Cerebellar cortex (tissue), 1 donor: ENCODE data around the gene GPR21.

ENCODE experiments used
- DNase-seq: peaks from one replicate; pipeline ENCODE4 v3.0.0-alpha.2; 2015; ENCODE audit warnings: low spot score

GPR21 gene

DNA sequence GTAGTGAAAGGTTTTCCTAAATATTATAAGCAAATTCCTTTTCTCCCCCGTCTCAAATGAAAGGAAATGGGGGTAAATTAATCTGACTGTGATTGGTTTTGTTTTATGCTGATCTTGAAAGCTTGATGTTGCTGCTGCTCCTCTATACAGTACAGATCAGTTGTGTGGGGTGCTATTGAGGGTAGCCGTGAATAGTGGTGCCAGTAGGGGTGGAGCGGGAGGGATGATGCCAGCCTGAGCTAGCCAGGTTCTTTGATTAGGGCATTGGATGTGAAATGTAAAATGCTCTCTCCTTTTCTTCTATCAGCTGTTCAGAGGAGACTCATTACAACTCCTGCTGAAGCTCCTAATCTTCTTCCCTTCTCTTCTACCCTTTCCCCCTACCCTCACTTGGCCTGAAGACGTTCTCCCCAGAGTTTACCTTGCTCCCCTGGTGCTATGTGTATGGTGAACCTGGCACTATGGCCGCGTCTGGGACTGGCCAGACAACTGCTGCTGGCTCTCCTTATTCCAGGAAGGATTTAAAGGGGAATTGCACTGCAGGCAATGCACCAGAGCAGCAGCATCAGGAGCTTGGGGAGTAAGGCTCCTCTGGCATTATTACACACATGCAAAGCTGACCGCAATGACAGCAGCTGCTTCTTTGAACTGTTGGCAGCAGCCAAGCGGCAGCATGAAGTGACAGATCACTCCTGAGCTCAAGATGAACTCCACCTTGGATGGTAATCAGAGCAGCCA is 566 bp downstream of the GPR21 start:
- DNase-seq: peak; percentile 62

DNA sequence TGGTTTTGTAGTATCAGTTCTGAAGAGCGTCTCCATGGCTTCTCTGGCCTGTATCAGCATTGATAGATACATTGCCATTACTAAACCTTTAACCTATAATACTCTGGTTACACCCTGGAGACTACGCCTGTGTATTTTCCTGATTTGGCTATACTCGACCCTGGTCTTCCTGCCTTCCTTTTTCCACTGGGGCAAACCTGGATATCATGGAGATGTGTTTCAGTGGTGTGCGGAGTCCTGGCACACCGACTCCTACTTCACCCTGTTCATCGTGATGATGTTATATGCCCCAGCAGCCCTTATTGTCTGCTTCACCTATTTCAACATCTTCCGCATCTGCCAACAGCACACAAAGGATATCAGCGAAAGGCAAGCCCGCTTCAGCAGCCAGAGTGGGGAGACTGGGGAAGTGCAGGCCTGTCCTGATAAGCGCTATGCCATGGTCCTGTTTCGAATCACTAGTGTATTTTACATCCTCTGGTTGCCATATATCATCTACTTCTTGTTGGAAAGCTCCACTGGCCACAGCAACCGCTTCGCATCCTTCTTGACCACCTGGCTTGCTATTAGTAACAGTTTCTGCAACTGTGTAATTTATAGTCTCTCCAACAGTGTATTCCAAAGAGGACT is 1.5 kb downstream of the GPR21 start:
- no peak for DNase-seq

DNA sequence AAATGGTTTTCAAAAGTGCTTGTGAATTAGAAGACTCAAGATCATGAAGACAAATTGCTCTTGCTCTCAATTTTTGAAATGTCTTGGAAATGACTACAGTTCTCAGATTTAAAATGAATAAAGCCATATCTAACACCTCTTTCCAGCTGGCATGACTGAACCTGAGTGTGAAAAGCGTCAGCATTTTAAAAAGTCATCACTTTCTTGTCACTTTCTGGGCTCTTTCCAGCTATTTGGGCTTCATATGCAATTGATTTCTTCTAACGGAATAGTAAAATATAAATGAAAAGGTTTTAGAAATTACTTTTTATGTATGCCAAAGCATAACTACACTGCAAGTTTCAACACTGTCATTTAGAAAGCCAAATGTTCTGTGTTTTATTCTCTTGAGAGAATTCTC is 2.3 kb downstream of the GPR21 start:
- no peak for DNase-seq

DNA sequence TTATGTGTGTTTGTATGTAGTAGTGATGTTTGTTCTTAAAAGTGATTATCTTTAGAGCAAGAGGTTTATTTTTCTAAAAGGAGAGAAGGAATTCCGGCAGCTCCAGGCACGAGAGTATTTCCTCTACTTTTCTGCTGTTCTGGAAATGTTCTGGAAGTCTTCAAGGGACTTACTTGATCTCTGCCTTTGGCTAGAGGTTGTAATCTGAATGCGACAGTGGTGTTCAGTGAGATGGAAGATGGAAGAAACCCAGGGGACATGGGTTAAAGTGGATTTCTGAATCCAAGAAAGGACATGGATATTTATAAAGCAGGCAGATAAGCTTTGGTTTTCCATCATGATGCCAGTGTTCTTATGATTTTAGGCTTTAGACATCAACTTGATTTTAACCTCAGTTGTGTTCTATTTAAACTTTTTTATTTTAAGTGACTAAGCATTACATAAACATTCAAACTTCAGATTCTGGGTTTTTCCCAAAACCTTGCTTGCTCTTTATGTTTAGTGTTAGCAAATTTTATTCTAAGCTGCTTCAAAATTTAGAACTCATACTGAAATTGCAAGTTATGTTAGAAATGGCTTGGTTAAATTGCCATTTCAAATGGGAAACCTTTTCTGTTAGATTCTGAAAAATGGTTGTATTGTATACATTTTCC is 3.6 kb downstream of the GPR21 start:
- no peak for DNase-seq

DNA sequence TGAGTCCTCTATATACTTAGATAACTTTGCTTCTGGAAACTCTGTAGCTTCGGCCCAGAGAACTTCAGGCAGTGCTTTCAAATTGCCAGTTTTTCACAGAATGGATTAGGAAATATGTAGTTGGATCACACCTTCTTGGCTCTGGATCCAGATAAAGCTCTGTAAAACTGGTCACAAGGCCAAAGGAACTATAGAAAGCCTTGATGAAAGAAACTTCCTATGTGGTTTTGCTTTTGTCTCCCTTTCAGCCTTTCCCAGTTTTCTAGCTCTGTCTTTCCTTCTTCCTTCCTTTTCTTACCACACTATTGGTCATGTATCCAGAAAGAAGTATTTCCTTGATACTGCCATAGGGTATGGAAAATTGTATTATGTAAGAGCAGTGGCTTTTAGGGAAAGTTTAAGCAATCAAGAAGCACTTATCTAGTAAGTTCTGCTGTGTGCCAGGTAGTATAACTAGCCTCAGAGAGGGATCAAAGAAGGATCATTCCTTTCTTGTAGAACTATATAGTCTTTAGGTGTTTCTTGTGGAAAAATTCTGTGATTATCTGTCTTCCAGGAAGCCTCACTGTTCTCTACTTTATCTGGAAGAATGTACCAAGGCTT is 6.3 kb downstream of the GPR21 start:
- no peak for DNase-seq

DNA sequence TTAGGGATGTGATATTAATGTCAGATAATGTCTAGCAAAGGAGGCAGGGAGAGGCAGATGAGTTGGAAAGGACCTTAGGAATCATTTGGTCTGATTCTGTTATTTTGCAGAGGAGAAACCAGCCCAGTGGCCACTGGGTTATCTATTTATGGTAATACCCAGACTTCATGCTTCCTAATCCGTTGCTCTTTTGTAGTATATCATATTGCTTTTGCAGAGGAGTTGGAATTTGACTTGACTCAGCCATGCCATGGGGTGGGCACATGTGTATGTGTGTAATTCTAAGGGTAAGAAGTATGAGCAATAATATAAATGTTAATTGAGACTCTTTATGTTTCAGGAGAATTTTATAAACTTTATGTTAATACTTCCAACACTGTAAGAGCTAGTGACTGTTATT is 7.3 kb downstream of the GPR21 start:
- DNase-seq: no peak

DNA sequence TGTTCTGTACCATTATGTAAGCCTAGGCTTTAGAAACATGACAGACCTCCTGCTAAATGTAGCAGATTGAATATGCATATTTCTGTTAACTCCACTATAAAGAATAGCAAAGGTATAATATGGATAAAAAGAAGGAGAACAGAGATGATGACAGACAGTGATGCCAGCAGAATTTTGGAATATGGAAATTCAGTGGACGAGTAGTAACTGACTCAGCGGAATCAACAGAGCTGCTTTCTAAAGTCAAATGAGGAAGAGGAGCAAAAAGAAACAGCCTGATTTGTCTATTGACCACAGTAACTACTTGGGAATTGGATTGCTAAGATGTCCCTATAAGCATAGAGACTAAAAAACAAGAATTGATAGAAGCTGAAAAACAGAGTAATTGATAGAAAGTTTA is 8.0 kb downstream of the GPR21 start:
- DNase-seq: no peak

DNA sequence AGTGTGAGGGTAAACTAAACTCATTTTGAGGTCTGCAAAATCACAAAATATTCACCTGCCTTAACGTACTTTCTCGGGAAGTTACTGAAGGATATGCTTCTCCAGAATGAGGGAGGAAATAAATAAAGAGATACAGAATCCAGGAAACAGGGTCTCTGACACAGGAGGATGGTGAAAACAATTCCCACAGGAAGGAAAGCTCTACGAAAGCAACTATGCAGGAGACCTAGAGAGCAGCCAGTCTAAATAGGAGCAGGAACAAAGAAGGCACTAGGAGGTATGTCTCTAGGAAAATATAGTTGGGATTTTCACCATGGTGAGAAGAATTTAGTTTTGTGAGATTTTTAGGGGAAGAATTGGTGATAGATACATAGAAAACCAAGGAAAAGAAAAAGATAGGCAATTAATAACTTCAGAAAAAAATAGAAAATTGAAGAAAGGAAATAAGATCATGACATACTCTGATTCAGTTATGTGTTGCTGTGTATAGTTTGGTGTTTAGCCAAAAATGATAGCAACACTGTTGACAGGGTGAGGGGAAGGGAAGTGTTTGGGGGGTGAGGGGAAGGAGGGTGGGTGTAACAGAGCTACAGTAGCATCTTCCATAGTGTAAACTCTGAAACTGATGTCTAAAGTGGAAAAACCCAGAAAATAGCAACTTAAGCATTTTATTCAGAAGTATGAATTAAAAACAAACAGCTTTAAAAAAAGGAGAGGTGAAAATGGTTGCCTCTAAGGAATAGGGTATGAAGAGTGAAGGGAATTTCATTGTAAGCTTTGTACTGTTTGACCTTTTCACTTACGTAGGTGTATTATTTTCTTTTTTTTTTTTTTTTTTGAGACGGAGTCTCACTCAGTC is 9.8 kb downstream of the GPR21 start:
- DNase-seq: no peak

DNA sequence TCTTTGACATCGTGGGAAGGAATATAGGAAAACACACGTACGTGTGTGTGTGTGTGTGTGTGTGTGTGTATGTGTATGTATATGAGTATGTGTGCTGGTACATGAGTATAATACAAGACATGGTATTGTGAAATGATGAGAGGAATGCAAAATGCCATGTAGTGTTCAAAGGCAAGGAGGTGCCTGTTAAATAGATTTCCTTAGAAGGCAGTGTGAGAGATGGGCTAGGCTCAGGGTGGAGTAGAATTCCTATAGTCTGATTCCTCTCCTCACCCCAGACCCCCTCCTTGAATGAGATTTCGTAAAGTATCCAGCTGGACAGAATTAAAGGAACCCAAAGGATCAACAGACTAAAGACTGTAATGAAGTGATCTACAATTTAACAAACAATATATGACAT is 11.1 kb downstream of the GPR21 start:
- DNase-seq: no peak

DNA sequence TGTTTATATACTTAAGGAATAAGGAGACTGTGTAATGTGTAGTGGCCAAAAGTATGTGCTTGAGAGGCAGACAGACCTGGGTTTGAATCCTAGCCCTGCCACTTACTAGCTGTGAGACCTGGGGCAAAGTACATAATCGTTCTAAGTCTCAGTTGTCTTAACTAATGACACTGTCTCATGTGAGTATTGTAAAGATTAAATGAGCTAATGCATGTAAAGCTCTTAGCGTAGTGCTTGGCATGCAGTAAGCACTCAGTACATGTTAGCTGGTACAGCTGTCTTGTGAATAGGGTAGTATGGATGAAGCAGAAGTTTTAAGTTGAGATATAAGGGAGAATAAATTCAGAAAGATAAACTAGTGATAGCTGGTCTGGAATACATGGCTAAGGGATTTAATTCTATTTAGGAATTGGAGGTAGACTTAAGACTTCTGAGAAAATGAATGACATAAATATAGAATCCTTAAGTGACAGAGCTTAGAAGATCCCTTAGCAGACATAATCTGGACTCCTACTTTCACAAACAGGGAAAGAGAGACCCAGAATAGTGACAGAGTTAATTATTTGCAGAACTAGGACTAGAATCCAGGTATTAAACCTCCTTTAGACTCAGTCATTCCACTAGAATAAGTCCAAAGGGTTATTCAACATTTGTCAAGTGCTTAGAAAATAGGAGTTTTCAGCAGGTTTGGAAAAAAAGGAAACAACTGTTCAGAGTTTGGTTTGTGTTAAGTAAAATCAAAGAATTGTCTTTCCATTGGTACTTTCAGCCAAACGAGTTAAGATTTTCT is 13.1 kb downstream of the GPR21 start:
- DNase-seq: no peak

DNA sequence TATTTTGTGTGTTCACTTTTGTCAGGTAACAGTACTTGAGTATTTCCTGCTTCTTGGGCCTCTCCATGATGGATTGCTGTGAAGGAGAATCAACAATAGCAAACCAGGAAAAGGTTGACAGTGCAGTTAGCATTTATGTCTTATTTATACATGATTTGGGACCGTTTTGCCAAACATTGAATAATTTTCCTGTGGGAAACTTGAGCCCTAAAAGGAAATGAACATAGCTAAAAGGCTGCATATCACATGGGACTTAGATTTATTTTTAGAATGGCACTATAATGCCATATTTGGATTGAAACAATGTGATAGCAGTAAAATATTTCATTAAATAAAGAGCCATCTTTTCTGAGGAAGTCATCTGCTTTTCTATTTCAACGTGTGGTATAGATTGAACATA is 15.3 kb downstream of the GPR21 start:
- peak; percentile 8 for DNase-seq

DNA sequence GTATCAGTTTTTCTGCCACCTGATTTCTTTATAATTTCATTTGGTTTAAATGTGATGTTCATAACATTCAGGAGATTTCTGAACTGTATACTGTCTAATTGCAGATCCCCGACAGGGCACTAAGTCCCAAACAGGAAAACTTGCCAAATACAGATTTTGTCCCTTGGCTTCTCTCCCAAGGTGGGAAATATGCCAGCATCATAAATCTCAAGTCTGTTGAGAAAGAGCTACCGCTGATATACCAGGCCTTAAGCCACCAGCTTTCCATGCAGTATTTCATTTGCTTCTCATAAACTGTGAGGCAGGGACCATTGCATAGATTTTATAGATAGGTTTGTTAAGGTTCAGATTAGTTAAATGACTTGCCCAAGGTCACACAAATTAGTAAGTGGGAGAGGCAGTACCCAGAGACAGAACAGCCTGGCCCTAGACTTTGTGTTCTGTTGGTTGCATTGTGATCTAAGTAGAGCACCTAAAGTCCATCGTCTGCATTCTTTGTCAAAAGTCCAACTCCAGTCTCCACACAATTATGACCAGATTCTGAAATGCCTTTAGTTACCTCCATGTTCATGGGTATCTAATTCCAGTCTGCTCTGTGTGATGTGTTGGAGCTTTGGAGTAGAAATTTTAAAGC is 16.2 kb downstream of the GPR21 start:
- DNase-seq: peak; percentile 92

DNA sequence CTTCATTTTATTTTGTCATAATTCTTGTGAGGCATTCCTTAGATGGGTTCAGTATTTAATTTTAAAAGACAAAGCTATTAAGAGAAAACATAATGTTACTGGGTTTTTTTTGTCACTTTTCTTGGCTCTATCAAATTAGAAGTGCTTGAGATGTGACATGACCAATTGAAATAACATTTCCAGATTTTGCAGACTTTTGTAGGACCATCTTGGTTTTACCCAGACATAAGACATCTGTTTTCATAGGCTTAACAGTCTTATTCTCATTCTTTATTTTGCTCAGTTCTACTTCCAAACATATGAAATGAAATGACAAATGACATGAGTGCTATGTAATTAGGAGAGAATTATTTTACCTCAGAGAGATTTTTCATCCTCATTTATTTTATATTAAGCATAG is 19.6 kb downstream of the GPR21 start:
- DNase-seq: no peak

DNA sequence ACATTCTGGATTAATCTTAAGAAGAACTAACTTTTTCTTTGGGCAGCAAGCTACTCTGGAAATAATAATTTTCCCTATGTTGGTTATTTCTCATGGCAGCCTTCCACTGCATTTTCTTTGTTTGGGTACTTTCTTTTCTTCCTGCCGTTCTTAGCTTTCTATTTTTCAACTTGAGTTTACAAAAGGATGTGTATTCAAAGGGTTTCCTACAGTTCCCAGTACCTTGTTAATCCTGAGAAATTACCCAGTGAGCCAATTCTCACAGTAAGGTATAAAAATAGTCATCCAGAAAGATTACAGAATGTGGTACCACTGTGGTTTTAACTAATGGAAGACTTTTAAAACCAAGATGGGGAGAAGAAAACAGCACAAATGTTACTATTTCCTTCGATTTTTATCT is 20.2 kb downstream of the GPR21 start:
- DNase-seq: no peak

DNA sequence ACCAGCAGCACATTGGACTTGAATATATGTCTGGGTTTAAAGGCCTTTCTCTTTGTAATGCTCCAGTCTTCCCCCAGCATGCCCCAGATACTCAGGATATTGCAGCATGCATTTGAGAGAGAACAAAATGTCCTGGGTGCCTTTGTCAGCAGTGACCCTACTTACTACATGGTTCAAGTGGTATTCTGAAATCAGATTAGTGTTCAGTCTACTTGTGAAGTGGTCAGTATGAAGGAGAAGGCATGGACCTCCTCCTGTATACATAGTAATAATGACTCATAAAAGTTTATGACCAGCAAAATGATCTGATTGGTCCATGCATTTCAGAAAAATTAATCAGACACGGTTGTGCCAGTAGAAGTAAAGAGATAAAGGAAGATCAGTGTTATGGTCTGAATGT is 25.4 kb downstream of the GPR21 start:
- DNase-seq: no peak

DNA sequence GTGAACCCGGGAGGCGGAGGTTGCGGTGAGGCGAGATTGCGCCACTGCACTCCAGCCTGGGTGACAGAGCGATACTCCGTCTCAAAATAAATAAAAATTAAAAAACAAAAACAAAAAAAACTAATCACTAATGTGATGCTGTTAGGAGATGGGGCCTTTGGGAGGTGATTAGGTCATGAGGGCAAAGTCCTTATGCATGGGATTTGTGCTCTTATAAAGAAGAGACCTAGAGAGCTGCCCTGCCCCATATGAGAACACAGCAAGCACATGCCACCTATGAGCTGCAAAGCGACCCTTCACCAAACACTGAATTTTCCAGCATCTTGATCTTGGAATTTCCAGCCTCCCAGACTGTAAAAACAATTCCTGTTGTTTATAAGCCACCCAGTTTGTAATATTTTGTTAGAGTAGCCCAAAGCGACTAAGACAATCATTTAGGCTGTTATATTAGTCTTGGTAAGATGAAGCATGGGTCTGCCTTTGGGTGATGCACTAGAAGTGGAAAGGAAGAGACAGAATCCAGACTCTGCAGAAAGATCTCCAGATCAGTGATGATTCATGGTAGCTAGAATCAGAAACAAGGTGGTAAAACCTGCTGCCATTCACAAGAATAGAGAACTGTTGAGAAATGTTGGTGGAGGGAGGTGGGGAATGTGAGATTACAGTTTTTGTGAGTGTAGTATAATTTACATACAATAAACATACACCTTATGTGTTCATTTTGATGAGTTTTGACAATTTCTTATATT is 26.2 kb downstream of the GPR21 start:
- no peak for DNase-seq

DNA sequence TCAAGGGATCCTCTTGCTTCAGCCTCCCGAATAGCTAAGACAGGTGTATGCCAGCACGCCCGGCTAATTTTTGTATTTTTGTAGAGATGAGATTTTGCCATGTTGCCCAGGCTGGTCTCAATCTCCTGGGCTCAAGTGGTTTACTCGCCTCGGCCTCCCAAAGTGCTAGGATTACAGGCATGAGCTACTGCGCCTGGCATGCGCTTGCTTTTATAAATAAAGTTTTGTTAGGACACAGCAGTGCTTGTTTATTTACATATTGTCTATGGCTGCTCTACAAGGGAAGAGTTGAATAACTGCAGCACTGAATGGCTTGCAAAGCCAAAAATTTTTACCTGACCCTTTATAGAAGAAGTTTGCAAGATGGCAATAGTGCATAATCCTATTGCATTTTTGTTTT is 27.7 kb downstream of the GPR21 start:
- no peak for DNase-seq

DNA sequence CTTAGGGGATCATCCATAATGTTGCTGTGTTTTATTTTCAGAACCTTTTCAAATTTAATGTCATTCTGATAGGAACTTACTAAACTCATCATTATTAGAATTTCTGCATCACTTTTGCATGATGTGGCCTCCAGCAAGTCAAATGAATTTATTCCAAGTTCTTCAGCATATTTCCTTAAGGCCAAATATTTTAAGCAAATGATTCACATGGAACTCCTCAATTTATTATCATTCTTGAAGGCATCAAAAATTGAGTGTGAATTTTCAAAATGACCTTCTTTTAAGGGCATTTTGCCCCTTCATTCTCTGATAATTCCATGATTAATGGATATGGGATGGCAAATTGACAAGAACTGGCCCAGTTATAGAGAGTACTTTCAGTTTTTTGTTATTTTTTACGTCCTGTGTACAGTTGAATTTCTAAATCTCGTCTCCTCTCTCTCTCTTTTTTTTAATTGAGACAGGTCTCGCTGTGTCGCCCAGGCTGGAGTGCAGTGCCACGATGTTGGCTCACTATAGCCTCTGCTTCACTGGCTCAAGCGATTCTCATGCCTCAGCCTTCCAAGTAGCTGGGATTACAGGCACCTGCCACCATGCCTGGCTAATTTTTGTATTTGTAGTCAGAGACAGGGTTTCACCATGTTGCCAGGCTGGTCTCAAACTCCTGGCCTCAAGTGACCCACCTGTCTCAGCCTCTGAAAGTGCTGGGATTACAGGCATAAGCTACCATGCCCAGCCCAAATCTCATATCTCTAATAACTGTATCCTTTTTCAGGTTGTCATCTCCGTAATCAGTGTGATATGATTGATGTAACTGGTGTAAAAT is 29.1 kb downstream of the GPR21 start:
- DNase-seq: no peak

DNA sequence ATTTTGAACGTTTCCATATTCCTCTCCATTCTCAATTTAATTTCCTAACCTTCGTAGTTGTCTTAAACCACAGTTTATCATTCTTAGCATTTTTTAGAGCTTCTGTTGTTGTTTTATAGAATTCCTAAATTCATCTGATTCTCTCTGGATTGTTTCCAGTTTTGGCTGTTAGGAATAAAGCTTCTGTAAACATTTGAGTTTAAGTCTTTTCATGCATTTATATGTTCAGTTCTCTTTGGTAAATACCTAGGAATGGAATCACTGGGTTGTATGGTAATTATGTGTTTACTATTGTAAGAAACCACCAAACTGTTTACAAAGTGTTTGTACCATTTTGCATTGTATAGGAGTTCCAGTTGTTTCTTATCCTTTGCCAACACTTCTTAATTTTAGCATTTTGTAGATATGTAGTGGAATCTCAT is 29.7 kb downstream of the GPR21 start:
- DNase-seq: no peak
